Measurements from ENCODE around the gene AARSD1. TPM values are rescaled to one million over a fixed set of nuclear protein-coding genes. Genes with fewer than 3 reads are reported as not detected.
"Not testable (repeated sequence)": the region's sequence is repeated elsewhere in the genome, so short reads cannot be mapped to it uniquely, and the experiment has no call there.

The AARSD1 gene, protein sequence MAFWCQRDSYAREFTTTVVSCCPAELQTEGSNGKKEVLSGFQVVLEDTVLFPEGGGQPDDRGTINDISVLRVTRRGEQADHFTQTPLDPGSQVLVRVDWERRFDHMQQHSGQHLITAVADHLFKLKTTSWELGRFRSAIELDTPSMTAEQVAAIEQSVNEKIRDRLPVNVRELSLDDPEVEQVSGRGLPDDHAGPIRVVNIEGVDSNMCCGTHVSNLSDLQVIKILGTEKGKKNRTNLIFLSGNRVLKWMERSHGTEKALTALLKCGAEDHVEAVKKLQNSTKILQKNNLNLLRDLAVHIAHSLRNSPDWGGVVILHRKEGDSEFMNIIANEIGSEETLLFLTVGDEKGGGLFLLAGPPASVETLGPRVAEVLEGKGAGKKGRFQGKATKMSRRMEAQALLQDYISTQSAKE
- 10 to 100 TPM; 54.0 to 79.0 (median 77.8) TPM for polyA plus RNA-seq (ENCODE audit: insufficient read length in 3 of 3)
- long read RNA-seq, donor 1, transcript AARSD1-202 (12 exons, 1,322 nt): major isoform, 10 of 10 reads
- long read RNA-seq, donor 1, partial matches to known transcripts: 0 of 10 reads
- long read RNA-seq, donor 1, other reads (novel, unspliced or antisense): 0 of 10 reads
- long read RNA-seq, donor 2, transcript AARSD1-202 (12 exons, 1,322 nt): major isoform, 8 of 9 reads
- long read RNA-seq, donor 2, partial matches to known transcripts: 0 of 9 reads
- long read RNA-seq, donor 2, other reads (novel, unspliced or antisense): 0 of 9 reads
- long read RNA-seq, donor 3, transcript AARSD1-202 (12 exons, 1,322 nt): major isoform, 11 of 14 reads
- long read RNA-seq, donor 3, partial matches to known transcripts: 0 of 14 reads
- long read RNA-seq, donor 3, other reads (novel, unspliced or antisense): 0 of 14 reads
- long read RNA-seq, donor 4, transcript AARSD1-202 (12 exons, 1,322 nt): major isoform, 14 of 15 reads
- long read RNA-seq, donor 4, partial matches to known transcripts: 0 of 15 reads
- long read RNA-seq, donor 4, other reads (novel, unspliced or antisense): 0 of 15 reads
- long read RNA-seq, donor 5, partial matches to known transcripts: 0 of 4 reads
- long read RNA-seq, donor 5, other reads (novel, unspliced or antisense): 0 of 4 reads
- long read RNA-seq, donor 6, transcript AARSD1-202 (12 exons, 1,322 nt): major isoform, 6 of 11 reads
- long read RNA-seq, donor 6, partial matches to known transcripts: 0 of 11 reads
- long read RNA-seq, donor 6, other reads (novel, unspliced or antisense): 0 of 11 reads
- long read RNA-seq, donor 7, transcript AARSD1-202 (12 exons, 1,322 nt): major isoform, 10 of 11 reads
- long read RNA-seq, donor 7, partial matches to known transcripts: 0 of 11 reads
- long read RNA-seq, donor 7, other reads (novel, unspliced or antisense): 0 of 11 reads
- long read RNA-seq, donor 8, partial matches to known transcripts: 0 of 5 reads
- long read RNA-seq, donor 8, other reads (novel, unspliced or antisense): 0 of 5 reads
- long read RNA-seq, donor 9, transcript AARSD1-202 (12 exons, 1,322 nt): major isoform, 11 of 13 reads
- long read RNA-seq, donor 9, partial matches to known transcripts: 0 of 13 reads
- long read RNA-seq, donor 9, other reads (novel, unspliced or antisense): 0 of 13 reads
- long read RNA-seq, donor 10, partial matches to known transcripts: 0 of 8 reads
- long read RNA-seq, donor 10, other reads (novel, unspliced or antisense): 0 of 8 reads
- long read RNA-seq, donor 11, transcript AARSD1-202 (12 exons, 1,322 nt): major isoform, 6 of 13 reads
- long read RNA-seq, donor 11, partial matches to known transcripts: 6 of 13 reads
- long read RNA-seq, donor 11, other reads (novel, unspliced or antisense): 0 of 13 reads
- long read RNA-seq, donor 12, transcript AARSD1-202 (12 exons, 1,322 nt): major isoform, 14 of 22 reads
- long read RNA-seq, donor 12, partial matches to known transcripts: 0 of 22 reads
- long read RNA-seq, donor 12, other reads (novel, unspliced or antisense): 0 of 22 reads
- long read RNA-seq, donor 13, partial matches to known transcripts: 5 of 11 reads
- long read RNA-seq, donor 13, other reads (novel, unspliced or antisense): 0 of 11 reads
- long read RNA-seq, donor 14: 0 reads
- long read RNA-seq, donor 15: 0 reads
- long read RNA-seq, donor 16, transcript AARSD1-202 (12 exons, 1,322 nt): major isoform, 10 of 31 reads
- long read RNA-seq, donor 16, partial matches to known transcripts: 19 of 31 reads
- long read RNA-seq, donor 16, other reads (novel, unspliced or antisense): 0 of 31 reads

GRCh38 chr17:42964161-42964932 lies at the start of gene AARSD1:
TSS of gene AARSD1 (minus strand) at chr17:42964454. CDS start at chr17:42964440, 14 bp downstream.
- peak; percentile 94 for DNase-seq

GRCh38 chr17:43013296-43013695 lies 49.0 kb upstream of the AARSD1 start:
- no peak for DNase-seq

DNA sequence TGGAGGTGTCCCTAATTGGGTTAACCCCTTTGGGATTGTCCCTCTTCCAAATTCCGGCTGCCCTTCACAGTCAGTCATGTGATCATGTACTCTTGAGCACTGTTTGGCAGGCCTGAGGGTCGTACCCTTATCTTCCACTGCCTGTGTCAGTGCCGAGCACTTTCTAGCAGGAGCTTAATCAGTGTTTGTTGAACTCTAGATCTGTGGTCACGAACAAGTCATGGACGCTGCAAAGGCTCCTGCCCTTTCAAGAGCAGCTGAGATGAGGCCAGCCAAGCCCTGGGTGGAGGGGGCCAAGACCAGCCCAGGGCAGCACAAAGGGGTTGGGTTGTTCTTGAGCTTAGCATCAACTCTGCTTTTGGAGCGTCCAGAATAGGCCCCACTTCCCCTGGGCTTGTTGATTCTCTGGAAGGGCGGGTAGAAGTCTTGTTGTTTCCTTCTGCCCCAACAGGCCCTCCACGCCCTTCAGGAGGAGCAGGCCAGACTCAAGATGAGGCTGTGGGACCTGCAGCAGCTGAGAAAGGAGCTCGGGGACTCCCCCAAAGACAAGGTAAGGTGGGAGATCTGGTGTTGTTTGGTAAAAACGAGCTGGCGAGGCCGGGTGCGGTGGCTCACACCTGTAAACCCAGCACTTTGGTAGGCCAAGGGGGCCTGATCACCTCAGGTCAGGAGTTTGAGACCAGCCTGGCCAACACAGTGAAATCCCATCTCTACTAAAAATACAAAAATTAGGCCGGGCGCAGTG lies 47.6 kb upstream of the AARSD1 start:
- no peak for DNase-seq

DNA sequence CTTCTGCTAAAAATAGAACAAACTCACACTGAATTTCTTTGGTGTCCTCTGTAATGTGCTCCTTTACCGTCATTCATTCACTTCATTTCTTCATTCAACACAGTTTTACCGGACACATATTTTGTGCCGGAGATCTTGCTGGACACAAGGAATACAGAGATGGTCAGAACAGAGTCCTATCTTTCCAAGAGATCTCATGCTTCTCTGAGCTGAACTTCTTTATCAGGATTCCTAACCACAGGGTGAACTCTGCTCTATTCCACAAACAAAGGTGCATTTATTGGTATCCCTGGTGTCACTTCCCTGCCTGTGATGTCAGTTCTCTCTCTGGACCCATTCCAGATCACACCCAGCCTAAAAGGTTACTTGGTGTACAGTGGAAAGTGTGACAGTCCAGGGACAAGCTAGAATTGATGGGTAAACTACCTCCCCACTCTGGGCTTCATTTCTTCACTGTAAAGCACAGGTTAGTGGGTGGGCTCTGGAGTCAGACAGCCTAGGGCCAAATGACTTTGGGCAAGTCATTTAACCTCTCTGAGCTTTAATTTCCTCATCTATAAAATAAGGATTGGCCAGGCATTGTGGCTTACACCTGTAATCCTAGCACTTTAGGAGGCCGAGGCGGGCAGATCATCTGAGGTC lies 46.5 kb upstream of the AARSD1 start:
- DNase-seq: no peak

DNA sequence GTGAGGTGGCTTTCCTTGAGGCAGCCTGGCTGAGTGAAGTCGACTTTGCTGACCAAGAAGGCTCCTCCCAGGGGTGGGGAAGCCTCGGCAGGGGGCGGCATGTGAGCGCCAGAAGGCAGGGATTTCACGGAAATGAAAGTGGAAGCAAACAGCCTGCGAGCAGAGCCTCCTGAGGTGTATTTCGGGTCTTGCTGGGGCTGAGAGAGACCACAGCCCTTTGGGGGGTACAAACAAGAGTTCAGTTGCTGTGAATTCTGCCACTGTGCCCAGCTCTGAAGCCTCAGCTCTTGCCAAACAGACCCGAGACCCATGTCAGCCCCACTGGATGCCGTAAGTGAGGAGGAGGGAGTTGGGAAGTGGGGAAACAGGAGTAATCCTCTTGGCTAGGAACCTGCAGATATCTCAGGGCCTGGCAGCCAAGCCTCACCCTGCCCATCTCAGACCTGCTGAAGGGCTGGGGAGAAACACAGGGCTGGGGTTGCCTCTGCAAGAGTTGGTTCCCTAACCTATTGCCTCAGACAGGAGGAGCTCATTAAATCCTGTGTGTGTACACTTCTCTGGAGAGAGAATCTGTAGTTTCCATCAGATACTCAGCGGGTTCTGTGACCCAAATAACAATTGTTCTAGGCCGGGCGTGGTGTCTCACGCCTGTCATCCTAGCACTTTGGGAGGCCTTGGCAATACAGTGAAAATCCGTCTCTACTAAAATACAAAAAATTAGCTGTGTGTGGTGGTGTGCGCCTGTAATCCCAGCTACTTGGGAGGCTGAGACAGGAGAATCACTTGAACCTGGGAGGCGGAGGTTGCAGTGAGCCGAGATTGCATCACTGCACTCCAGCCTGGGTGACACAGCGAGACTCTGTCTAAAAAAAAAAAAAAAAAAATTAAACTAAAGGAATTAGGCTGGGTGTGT lies 42.6 kb upstream of the AARSD1 start, which contains the start of gene IFI35:
IFI35 (plus strand) TSS at position 146 of the 913 bp plus-strand sequence; CDS start at position 310, 164 bp downstream.
- DNase-seq: no peak

DNA sequence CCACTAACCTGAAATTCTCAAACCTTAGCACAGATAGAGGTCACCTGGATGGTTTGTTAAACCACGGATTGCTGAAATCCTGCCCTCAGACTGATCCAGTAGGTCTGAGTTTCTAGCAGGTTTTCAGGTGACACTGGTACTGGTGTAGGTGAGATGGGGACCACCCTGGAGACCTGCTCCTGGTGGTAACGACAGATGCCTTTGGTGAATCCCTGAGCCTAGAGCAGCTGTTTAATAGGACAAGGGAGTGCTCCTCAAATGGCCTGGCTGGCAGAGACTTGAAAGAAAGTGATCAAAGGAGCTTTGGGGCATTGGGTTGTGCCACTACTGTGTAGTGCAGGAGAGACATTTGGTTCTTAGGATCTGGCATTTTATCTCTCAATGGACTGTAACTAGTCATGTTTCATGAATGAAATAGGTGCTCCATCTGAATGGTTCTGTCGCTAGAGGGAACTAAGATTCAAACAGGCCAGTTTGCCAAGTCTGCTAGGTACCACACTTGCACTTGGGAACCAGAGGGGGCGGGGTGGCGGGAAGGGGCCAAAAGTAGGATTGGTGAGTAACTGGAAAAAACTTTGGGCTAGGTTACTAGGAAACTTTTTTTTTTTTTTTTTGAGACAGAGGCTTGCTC lies 39.4 kb upstream of the AARSD1 start:
- DNase-seq: no peak

GRCh38 chr17:43000894-43001293 lies 36.6 kb upstream of the AARSD1 start:
- not testable (repeated sequence) for DNase-seq

GRCh38 chr17:42999003-42999525 lies 34.8 kb upstream of the AARSD1 start:
- DNase-seq: no peak

GRCh38 chr17:42997984-42998938 lies 34.0 kb upstream of the AARSD1 start, which contains the start of gene RPL27:
TSS of gene RPL27 (plus strand) at chr17:42998419. CDS start at chr17:42998751, 332 bp downstream.
- DNase-seq: peak; percentile 100

DNA sequence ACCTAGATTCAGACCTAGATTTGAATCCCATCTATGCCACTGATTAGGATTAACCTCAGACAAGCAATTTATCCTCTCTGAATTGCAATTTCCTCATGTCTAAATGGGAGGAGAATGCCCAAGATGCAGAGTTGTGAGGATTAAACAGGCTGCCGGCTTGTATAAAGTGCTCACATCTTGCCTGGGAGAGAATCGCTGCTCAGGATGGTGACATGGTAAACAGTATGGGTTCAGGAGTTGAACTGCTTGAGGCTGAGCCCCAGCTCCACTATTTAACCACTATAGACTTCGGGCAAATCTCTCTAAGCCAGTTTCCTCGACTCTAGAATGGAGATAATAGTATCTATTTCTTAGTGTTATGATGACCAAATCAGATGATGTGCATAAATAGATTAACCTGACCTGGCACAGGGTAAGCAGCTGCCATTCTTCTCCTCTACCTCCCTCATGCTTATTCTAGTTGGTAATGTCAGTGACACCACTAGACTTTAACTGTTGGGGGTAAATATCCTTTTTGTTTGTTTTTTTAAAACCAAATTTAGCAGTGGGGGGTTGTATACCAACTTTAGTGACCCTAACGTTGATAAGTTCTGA lies 33.2 kb upstream of the AARSD1 start:
- no peak for DNase-seq

GRCh38 chr17:42993913-42994312 lies 29.7 kb upstream of the AARSD1 start:
- DNase-seq: not testable (repeated sequence)

DNA sequence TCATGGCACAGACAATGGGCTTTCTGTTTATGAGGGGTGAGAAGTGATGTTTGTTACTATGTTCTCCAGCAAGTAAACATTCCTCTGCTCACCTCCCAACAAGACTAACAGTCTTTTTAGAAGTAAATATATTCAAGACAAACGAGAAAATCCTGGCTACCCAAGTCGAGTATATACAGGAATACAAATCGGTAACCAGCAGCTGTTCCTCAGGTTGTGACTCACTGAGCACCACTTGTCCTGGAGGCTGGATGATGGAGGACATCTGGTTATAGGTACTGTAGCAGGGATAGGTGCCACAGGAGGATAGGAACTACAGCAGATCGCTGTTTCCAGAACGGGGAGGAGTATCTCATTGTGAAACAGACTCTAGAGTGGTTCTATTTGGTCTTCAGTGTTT lies 28.6 kb upstream of the AARSD1 start:
- no peak for DNase-seq

DNA sequence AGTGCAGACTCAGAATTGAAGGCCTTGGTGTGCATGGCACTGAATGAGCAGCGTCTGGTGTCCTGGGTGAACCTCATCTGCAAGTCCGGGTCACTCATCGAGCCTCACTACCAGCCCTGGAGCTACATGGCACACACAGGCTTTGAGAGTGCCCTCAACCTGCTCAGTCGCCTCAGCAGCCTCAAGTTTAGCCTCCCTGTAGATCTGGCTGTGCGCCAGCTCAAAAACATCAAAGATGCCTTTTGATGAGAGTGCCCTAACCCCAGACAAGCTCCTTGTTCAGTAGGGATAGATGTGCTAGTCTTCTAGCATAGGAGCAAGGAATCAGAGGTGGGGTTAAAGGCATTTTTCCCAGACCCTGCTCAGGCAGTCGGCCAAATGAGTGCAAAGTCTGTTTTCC lies 27.2 kb upstream of the AARSD1 start:
- no peak for DNase-seq
